NCI-H187 (cell line): Measurements from ENCODE around the gene TP53BP2.
"Not testable (repeated sequence)": the region's sequence is repeated elsewhere in the genome, so short reads cannot be mapped to it uniquely, and the experiment has no call there.

ENCODE experiments used
- DNase-seq, 2 experiments: peaks; one replicate each; lab custom pipeline; 2025; lab: John Stamatoyannopoulos, UW

The TP53BP2 gene

GRCh38 chr1:223761411-223761810 is 84.3 kb downstream of the TP53BP2 start:
- DNase-seq, result no peak

- no peak for DNase-seq
These were observed 84.9 kb downstream of the TP53BP2 start for GRCh38 chr1:223760833-223761232.

GRCh38 chr1:223759273-223759672 is 86.5 kb downstream of the TP53BP2 start:
- no peak for DNase-seq

DNA sequence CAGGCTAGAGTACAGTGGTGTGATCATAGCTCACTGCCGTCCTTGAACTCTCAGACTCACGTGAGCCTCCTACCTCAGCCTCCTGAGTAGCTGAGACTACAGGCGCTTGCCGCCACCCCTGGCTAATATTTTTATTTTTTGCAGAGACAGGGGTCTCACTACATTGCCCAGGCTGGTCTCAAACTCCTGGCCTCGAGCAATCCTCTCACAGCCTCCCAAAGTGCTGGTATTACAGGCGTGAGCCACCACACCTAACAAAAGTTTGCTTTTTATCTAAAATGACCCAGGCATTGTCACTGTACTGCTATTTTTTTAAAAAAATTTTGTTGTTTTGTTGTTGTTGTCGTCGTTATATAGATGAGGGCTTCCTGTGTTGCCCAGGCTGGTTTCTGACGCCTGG is 87.0 kb downstream of the TP53BP2 start:
- DNase-seq, result no peak

DNA sequence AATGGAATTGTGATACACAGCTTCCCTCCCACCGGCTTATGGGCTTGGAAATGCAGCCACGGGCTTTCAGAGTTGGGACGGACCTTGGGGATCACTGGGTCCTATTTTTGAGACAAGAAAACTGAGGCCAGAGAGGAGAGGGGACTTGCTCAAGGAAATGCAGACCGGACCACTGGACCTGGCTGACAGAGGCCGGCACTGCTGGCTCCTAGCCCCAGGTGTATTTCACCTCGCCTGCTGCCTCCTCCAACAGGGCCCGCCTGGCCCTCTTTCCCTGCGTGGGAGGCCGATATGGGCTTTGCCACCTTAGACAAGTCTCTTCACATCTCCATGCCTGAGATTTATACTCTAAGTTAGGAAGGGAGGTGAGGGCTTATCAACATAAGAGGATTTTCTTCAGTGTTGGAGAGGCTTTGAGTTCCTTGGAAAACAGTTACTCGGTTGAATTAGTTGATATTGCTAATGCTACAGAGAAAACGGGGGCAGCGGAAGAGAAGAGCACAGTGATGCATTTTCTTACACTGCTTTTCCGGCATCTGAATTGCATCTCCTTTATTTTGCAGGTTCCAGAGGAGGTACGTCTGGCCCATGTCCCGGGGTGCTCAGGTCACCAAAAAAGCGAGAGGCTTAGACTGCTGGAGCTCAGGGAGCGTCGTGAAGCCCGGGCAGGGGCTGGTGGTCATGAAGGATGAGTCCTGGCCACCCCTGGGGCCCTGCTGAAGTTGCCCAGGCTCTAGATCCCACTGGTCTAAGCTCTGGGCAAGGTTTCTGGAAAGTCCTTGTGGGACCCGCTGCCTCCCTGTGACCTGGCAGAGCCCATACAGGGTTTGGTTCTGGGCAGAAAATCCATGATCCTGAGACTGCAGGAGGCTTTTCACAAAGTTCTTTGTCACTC is 88.7 kb downstream of the TP53BP2 start:
- no peak for DNase-seq

- no peak for DNase-seq
These were observed 89.6 kb downstream of the TP53BP2 start for GRCh38 chr1:223755992-223756775.

- DNase-seq, result no peak
These were observed 90.3 kb downstream of the TP53BP2 start for GRCh38 chr1:223755432-223755792.

- no peak for DNase-seq
These were observed 90.9 kb downstream of the TP53BP2 start for GRCh38 chr1:223754681-223755431.

- no peak for DNase-seq
These were observed 92.8 kb downstream of the TP53BP2 start for GRCh38 chr1:223752721-223753515.

DNA sequence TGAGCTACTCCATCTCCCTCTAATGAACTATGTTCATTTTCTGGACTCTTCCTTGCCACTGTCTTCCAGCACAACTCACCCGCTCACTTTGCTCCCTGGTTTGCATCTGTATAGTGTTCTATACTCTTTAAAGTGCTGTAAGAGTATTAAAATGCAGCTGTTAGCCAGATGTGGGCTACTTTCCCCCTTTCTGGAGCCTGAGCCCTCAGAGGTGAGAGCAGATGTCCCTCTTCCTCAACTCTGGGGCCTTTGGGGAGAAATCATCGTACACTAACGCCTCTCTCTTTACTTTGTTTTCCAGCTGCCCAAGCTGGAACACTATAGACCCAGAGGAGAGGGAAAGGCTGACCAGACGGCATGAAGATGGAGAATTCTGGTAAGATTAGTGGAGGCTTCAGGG is 94.1 kb downstream of the TP53BP2 start:
- DNase-seq, result no peak

DNA sequence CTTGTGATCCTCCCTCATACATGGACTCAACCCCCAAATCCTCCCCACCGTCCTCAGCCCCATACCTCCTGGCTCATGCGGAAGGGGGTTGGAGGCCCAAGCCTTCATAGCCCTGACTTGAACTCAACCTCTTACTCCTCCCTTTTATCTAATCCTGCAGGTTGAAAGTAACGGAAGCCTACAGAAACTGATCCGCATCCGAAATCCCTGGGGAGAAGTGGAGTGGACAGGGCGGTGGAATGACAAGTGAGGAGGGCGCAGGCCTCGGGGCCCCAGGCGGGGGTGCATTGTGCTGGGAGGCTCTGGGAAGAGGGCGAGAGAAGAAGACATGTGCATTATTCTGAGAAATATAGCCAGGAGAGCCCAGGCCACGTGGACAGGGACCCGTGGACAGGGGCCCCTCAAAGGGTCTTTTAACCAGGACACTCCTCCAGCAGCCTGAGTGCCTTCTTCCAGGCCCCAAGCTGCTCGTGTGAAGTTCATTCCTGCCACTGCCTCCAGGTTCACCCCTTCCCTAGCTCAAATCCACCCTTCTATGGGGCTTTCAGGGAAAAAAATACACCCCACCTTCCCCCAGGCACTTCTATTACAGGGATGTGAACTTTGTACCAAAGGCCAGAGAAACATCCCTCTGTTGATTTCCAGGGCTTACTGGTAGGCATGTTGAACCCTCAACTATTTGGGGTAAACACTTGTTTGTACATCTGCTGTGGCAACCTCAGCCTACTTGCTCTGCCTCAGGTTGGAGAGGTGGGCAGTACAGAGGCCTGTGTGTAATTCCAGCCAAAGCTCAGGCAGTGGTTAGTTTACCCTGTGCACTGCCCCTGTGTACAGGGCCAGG is 94.8 kb downstream of the TP53BP2 start:
- no peak for DNase-seq

GRCh38 chr1:223748773-223749733 is 96.7 kb downstream of the TP53BP2 start:
- DNase-seq, result no peak

GRCh38 chr1:223748405-223748772 is 97.4 kb downstream of the TP53BP2 start:
- no peak for DNase-seq

- no peak for DNase-seq
These were observed 97.9 kb downstream of the TP53BP2 start for GRCh38 chr1:223747838-223748335.

DNA sequence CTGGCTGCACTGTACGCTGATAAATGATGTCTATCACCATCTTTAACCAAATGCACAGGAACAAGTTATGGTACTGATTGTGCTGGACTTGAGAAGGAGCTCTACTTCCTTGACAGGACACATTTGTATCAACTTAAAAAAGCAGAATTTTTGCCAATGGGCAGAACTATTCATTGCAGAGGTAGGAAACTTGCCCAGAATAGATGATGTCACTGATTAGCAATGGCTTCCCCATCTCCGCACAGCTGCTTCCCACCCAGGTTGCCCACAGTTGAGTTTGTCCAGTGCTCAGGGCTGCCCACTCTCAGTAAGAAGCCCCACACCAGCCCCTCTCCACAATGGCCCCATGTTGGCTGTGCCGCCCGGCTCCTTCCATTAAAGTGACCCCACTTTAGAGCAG is 100.0 kb downstream of the TP53BP2 start:
- no peak for DNase-seq

DNA sequence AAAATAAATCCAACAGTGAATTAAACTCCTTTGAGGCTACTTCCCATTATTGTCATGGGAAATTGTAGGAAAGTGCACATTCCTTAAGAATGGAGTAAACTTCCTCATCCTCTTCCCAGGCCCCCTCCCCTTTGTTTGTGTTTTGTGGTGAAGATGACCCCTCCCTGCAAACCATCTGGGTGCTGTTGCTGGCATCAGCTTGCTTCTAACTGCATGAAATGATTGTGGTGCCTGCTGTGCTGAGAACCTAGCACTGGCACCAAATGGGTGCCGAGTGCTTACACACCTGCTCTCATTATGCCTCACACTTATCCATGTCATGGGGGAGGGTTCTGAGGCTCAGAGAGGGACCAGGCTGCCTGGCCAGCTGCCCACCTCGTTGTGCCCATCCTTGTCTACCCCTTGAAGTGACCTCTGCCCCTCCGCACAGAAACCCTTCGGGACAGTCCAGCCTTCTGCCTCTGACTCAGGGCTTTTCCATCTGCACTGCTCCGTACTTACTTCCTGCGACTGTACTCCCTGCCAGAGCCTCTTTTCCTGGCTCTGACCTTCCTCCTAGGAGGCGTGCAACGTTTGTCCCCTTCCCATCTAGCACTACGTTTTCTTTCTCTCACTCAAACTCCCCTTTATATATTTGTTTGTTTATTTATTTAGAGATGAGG is 102.8 kb downstream of the TP53BP2 start:
- no peak for DNase-seq

- no peak for DNase-seq
These were observed 103.9 kb downstream of the TP53BP2 start for GRCh38 chr1:223741861-223742260.

GRCh38 chr1:223740038-223740736 is 105.6 kb downstream of the TP53BP2 start:
- not testable (repeated sequence) for DNase-seq
